GM23248 (cell line): ENCODE measurements around the gene ZBTB42.

Experiments used
- EZH2 ChIP-seq: fragments of 200-600 bp; sonication (generic); IDR thresholded peaks from 2 replicates; pipeline ENCODE4 v1.6.1; 2018; ENCODE audit warnings: antibody characterized with exemption, mild to moderate bottlenecking; ENCODE audit not compliant: insufficient read depth, poor library complexity, severe bottlenecking
- EZH2phosphoT487 ChIP-seq: fragments of 200-600 bp; sonication (generic); IDR thresholded peaks from 2 replicates; pipeline ENCODE4 v1.6.1; 2018; ENCODE audit warnings: antibody characterized with exemption, moderate library complexity, mild to moderate bottlenecking, low read depth; ENCODE audit not compliant: insufficient read depth

- TF ChIP-seq EZH2 (no peak), EZH2phosphoT487 (no peak)
Measured at GRCh38 chr14:104796687-104797081, 4.2 kb upstream of the ZBTB42 start.
